Adrenal gland (tissue), 5 donors: ENCODE data around the gene EPB41L2.

Experiments
- POLR2A ChIP-seq, 2 donors: fragments of 450-650 bp; IDR thresholded peaks; one replicate each; pipeline ENCODE4 v1.6.1; 2017; ENCODE audit warnings: antibody characterized with exemption in 2 of 2, mild to moderate bottlenecking in 2 of 2, moderate library complexity in 1 of 2
- TF ChIP-seq, protein P1 (sequence below), 6 experiments: fragments of 450-650 bp in 4 of 6; fragments of 200-600 bp in 2 of 6; sonication (generic) in 1 of 6; IDR thresholded peaks; 1 replicate in 5 of 6; 2 replicates in 1 of 6; pipeline versions ENCODE4 v1.5.1 to v1.8.0; 2016 to 2021; ENCODE audit warnings: antibody characterized with exemption in 6 of 6, mild to moderate bottlenecking in 2 of 6, moderate library complexity in 1 of 6
- donor health status: DM: no; HTN: no; CAD: no.

DNA sequence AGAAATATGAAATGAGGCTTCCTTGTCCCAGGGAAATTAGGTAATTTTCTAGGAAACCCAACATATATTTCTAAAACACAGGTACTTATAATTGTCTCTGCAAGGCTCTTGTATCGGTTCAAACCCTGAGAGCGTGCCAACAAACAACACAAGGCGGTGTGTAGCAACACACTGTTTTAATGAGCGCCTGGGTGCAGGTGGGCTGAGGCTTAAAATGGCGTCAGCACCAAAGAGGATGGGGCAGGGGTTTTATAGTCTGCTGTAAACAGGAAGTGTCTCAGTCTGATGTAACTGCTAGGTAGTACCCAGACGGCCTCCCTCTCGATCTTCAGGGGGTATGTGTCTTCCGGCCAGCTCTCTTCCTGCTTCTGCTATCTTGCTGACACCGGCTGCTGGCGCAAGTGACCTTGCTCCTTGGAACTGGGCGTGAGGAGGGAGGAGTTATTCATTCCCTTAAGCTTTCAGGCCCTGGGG, 69.7 kb downstream of the EPB41L2 start:
- TF ChIP-seq, protein P1, sequence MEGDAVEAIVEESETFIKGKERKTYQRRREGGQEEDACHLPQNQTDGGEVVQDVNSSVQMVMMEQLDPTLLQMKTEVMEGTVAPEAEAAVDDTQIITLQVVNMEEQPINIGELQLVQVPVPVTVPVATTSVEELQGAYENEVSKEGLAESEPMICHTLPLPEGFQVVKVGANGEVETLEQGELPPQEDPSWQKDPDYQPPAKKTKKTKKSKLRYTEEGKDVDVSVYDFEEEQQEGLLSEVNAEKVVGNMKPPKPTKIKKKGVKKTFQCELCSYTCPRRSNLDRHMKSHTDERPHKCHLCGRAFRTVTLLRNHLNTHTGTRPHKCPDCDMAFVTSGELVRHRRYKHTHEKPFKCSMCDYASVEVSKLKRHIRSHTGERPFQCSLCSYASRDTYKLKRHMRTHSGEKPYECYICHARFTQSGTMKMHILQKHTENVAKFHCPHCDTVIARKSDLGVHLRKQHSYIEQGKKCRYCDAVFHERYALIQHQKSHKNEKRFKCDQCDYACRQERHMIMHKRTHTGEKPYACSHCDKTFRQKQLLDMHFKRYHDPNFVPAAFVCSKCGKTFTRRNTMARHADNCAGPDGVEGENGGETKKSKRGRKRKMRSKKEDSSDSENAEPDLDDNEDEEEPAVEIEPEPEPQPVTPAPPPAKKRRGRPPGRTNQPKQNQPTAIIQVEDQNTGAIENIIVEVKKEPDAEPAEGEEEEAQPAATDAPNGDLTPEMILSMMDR (IDR thresholded peaks at IDR 0.05) = no peak
- peak in 1 of 2 donors; percentile 52 for TF ChIP-seq POLR2A (IDR thresholded peaks at IDR 0.05)
